MM.1S (cell line): ENCODE measurements around the gene HES1.

Experiments
- DNase-seq: peaks from one replicate; pipeline ENCODE4 v3.0.0-alpha.2; 2015
- H2AFZ ChIP-seq: fragments of 300-600 bp; sonication (generic); 2 replicates; pipeline ENCODE4 v1.6.0; 2016; ENCODE audit warnings: antibody characterized with exemption, low read length
- H3F3A ChIP-seq: fragments of 300-600 bp; sonication (generic); 2 replicates; pipeline ENCODE4 v1.6.1; 2016; ENCODE audit warnings: mild to moderate bottlenecking, antibody characterized with exemption, low read length, moderate library complexity, mixed read lengths; ENCODE audit not compliant: insufficient read depth
- H3K27ac ChIP-seq: fragments of 300-600 bp; sonication (generic); 2 replicates; pipeline ENCODE4 v1.5.1; 2016; ENCODE audit warnings: mild to moderate bottlenecking, low read length
- H3K27me3 ChIP-seq: fragments of 300-600 bp; sonication (generic); replicated peaks from 2 replicates; pipeline ENCODE4 v1.6.0; 2016; ENCODE audit warnings: low read length; ENCODE audit not compliant: insufficient read depth
- H3K36me3 ChIP-seq: fragments of 300-600 bp; sonication (generic); replicated peaks from 2 replicates; pipeline ENCODE4 v1.6.1; 2016; ENCODE audit warnings: mild to moderate bottlenecking, low read length, mixed read lengths; ENCODE audit not compliant: insufficient read depth
- H3K4me1 ChIP-seq: fragments of 300-600 bp; sonication (generic); 2 replicates; pipeline ENCODE4 v1.6.1; 2016; ENCODE audit warnings: low read length, mixed read lengths
- H3K4me2 ChIP-seq: fragments of 300-600 bp; sonication (generic); 2 replicates; pipeline ENCODE4 v1.6.0; 2016; ENCODE audit warnings: low read depth, low read length
- H3K4me3 ChIP-seq: fragments of 300-600 bp; sonication (generic); 2 replicates; pipeline ENCODE4 v1.5.1; 2016; ENCODE audit warnings: low read length, mixed read lengths
- H3K79me2 ChIP-seq: fragments of 300-600 bp; sonication (generic); 2 replicates; pipeline ENCODE4 v1.6.1; 2016; ENCODE audit warnings: mixed run types, low read length, mixed read lengths
- H3K9ac ChIP-seq: fragments of 300-600 bp; sonication (generic); 2 replicates; pipeline ENCODE4 v1.6.1; 2016; ENCODE audit warnings: low read length, mixed read lengths
- H3K9me2 ChIP-seq: fragments of 300-600 bp; sonication (generic); replicated peaks from 2 replicates; pipeline ENCODE4 v1.6.1; 2016; ENCODE audit warnings: mild to moderate bottlenecking, low read length, mixed read lengths; ENCODE audit not compliant: insufficient read depth
- H3K9me3 ChIP-seq: fragments of 300-600 bp; sonication (generic); replicated peaks from 2 replicates; pipeline ENCODE4 v1.6.1; 2016; ENCODE audit warnings: mild to moderate bottlenecking, low read length, mixed read lengths; ENCODE audit not compliant: insufficient read depth
- H4K20me1 ChIP-seq: fragments of 300-600 bp; sonication (generic); 2 replicates; pipeline ENCODE4 v1.6.1; 2016; ENCODE audit warnings: mild to moderate bottlenecking, low read length, moderate library complexity, mixed read lengths; ENCODE audit not compliant: insufficient read depth
- CTCF ChIP-seq: fragments of 300-600 bp; sonication (generic); IDR thresholded peaks from 2 replicates; pipeline ENCODE4 v1.5.1; 2016; ENCODE audit warnings: antibody characterized with exemption, low read length, mixed read lengths
- EZH2 ChIP-seq: fragments of 300-600 bp; sonication (generic); optimal IDR thresholded peaks from 2 replicates; pipeline ENCODE3; 2017; ENCODE audit warnings: low read depth, mild to moderate bottlenecking, antibody characterized with exemption, low read length, mixed read lengths
- EZH2phosphoT487 ChIP-seq: fragments of 300-600 bp; sonication (generic); IDR thresholded peaks from 2 replicates; pipeline ENCODE4 v1.6.1; 2018; ENCODE audit warnings: antibody characterized with exemption, low read length

Gene HES1

GRCh38 chr3:194111336-194111735 is 24.6 kb upstream of the HES1 start:
- Histone ChIP-seq H3K9me2 (no peaks in the 10 kb centered on the region), H3F3A (no peaks in the 10 kb centered on the region), H3K9ac (no peak overlapping the region), H3K4me3 (no peak overlapping the region), H3K27me3 (no peaks in the 10 kb centered on the region), H3K4me2 (no peak overlapping the region), H3K27ac (no peak overlapping the region), H3K9me3 (no peaks in the 10 kb centered on the region), H3K36me3 (no peaks in the 10 kb centered on the region), H2AFZ (no peak overlapping the region), H3K79me2 (no peaks in the 10 kb centered on the region), H4K20me1 (no peaks in the 10 kb centered on the region), H3K4me1 (no peaks in the 10 kb centered on the region)
- DNase-seq, result no peak
- TF ChIP-seq CTCF (no peak), EZH2phosphoT487 (no peak), EZH2 (no peak)

GRCh38 chr3:194112120-194113106 is 23.5 kb upstream of the HES1 start:
- no peak overlapping the region for H2AFZ ChIP-seq
- no peaks in the 10 kb centered on the region for H3K36me3 ChIP-seq
- H3K27ac ChIP-seq, result no peak overlapping the region
- H3K27me3 ChIP-seq, result 0 out of 2 replicates have a peak, but pooled peaks cover 4% of the 10 kb centered on the region
- no peaks in the 10 kb centered on the region for H3K79me2 ChIP-seq
- no peaks in the 10 kb centered on the region for H3K4me1 ChIP-seq
- no peak for DNase-seq
- no peaks in the 10 kb centered on the region for H3K9me3 ChIP-seq
- TF ChIP-seq EZH2phosphoT487, result no peak
- TF ChIP-seq CTCF, result no peak
- TF ChIP-seq EZH2, result no peak
- H3K4me3 ChIP-seq, result no peak overlapping the region
- no peaks in the 10 kb centered on the region for H3F3A ChIP-seq
- H3K9ac ChIP-seq, result no peak overlapping the region
- H3K4me2 ChIP-seq, result no peak overlapping the region
- H4K20me1 ChIP-seq, result no peaks in the 10 kb centered on the region
- no peaks in the 10 kb centered on the region for H3K9me2 ChIP-seq

GRCh38 chr3:194114123-194114522 is 21.8 kb upstream of the HES1 start:
- TF ChIP-seq EZH2 (no peak), CTCF (no peak), EZH2phosphoT487 (no peak)
- Histone ChIP-seq H3K4me3 (no peak overlapping the region), H3K79me2 (no peaks in the 10 kb centered on the region), H3K27me3 (0 out of 2 replicates have a peak, but pooled peaks cover 4% of the 10 kb centered on the region), H3K4me1 (no peaks in the 10 kb centered on the region), H3K4me2 (no peak overlapping the region), H3K27ac (no peak overlapping the region), H4K20me1 (no peaks in the 10 kb centered on the region), H3K9ac (no peak overlapping the region), H3F3A (no peaks in the 10 kb centered on the region), H3K9me3 (no peaks in the 10 kb centered on the region), H3K36me3 (no peaks in the 10 kb centered on the region), H3K9me2 (no peaks in the 10 kb centered on the region), H2AFZ (no peak overlapping the region)
- DNase-seq, result no peak
